ENCODE data around the gene TEX14. TPM values are rescaled to one million over a fixed set of nuclear protein-coding genes. Genes with fewer than 3 reads are reported as not detected.
A peak's percentile ranks its signal among the peaks of the same experiment; 100 is the strongest.
"Not testable (repeated sequence)": the region's sequence is repeated elsewhere in the genome, so short reads cannot be mapped to it uniquely, and the experiment has no call there.

TEX14 gene
- polyA plus RNA-seq, 1 donor (not counting 4 experiments of a cell fraction or from before 2014, with no cell fraction given) = 0.16 TPM

DNA sequence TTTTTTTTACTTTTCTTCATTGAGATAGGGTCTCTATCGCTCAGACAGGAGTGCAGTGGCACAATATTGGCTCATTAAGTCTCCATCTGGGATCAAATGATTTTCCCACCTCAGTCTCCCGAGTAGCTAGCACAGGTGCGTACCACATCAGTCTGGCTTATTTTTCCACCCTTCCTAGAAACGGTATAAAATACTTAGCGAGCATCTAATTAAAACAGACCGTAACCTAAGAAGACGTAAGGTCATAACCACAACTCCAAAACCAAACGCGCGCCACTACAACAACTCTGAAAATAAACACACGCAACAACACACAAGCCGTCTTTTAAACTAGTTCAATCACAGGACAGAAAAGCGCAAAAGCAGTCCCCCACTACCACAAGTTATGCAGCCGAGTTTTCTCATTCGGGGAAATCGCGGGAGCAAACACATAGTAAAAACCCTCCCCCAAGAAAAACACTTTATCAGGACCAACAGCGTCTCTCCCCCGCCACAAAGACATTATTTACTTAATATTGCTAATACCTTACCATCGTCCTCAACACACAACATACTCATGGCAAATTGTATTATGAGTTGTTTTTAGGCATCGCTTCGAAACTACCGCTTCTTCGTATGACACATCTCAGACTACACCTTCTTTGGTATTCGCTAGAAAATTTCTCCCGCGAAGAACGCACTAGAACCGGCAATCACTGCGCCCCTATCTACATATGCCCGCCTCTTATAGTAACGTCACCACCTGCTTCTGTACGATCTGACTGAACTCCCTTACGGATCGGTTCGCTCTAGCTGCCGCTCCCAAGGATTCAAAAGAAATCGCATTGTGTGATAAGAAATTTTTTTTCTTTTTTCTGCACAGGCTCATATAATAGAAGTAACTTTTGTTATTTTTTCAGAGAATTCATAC, 32.8 kb downstream of the TEX14 start:
- H3K4me1 ChIP-seq (ENCODE audit: control insufficient read depth, extremely low read depth, insufficient read depth, low read length) = peaks cover 6% of the 10 kb centered on the region
- H3K27ac ChIP-seq (ENCODE audit: control insufficient read depth, insufficient read depth, low read length) = peak overlapping the region; percentile 99
- no peaks in the 10 kb centered on the region for H3K36me3 ChIP-seq (ENCODE audit: control insufficient read depth in 2 of 2, extremely low read depth in 1 of 2, insufficient read depth in 2 of 2, low read length in 2 of 2)
- DNase-seq (ENCODE audit: low read depth, low spot score) (peak; percentile 91), FAIRE-seq (peak; percentile 53)
- H2AFZ ChIP-seq (ENCODE audit: control insufficient read depth, low read length) = peak overlapping the region; percentile 87
- peak overlapping the region; percentile 95 for H3K9ac ChIP-seq (ENCODE audit: control insufficient read depth, extremely low read depth, insufficient read depth, low read length)
- H3K79me2 ChIP-seq (ENCODE audit: control insufficient read depth, insufficient read depth, low read length) = no peaks in the 10 kb centered on the region
- peaks cover 3% of the 10 kb centered on the region for H3K27me3 ChIP-seq (ENCODE audit: control insufficient read depth, extremely low read depth, insufficient read depth, low read length)
- dilution Hi-C loops (cut with MboI; ENCODE audit: extremely low pct_ligation_motif_present, low sequenced_read_pairs) = no loop called here
- peak overlapping the region; percentile 76 for H3K4me2 ChIP-seq (ENCODE audit: control insufficient read depth, extremely low read depth, insufficient read depth, low read depth, low read length)
- TF ChIP-seq EZH2 (IDR thresholded peaks at IDR 0.05; ENCODE audit: low read length) = no peak
- TF ChIP-seq, protein P1, sequence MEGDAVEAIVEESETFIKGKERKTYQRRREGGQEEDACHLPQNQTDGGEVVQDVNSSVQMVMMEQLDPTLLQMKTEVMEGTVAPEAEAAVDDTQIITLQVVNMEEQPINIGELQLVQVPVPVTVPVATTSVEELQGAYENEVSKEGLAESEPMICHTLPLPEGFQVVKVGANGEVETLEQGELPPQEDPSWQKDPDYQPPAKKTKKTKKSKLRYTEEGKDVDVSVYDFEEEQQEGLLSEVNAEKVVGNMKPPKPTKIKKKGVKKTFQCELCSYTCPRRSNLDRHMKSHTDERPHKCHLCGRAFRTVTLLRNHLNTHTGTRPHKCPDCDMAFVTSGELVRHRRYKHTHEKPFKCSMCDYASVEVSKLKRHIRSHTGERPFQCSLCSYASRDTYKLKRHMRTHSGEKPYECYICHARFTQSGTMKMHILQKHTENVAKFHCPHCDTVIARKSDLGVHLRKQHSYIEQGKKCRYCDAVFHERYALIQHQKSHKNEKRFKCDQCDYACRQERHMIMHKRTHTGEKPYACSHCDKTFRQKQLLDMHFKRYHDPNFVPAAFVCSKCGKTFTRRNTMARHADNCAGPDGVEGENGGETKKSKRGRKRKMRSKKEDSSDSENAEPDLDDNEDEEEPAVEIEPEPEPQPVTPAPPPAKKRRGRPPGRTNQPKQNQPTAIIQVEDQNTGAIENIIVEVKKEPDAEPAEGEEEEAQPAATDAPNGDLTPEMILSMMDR (optimal IDR thresholded peaks at IDR 0.05 in 1 of 3, IDR thresholded peaks at IDR 0.05 in 1 of 3, conservative IDR thresholded peaks at IDR 0.05 in 1 of 3; ENCODE audit: extremely low read depth in 1 of 3, insufficient read depth in 2 of 3, low read length in 3 of 3) = no peak
- no peaks in the 10 kb centered on the region for H3K9me3 ChIP-seq (ENCODE audit: control insufficient read depth, low read depth, low read length)
- H3K9me1 ChIP-seq (ENCODE audit: control insufficient read depth, extremely low read depth, insufficient read depth, low read length) = no peaks in the 10 kb centered on the region
- H3K4me3 ChIP-seq (ENCODE audit: control insufficient read depth in 2 of 3, extremely low read depth in 1 of 3, insufficient read depth in 2 of 3, low read depth in 1 of 3, low read length in 3 of 3) = peak overlapping the region; percentile 10 to 64 (median 39)
- H4K20me1 ChIP-seq (ENCODE audit: control insufficient read depth, extremely low read depth, insufficient read depth, low read length) = no peaks in the 10 kb centered on the region

DNA sequence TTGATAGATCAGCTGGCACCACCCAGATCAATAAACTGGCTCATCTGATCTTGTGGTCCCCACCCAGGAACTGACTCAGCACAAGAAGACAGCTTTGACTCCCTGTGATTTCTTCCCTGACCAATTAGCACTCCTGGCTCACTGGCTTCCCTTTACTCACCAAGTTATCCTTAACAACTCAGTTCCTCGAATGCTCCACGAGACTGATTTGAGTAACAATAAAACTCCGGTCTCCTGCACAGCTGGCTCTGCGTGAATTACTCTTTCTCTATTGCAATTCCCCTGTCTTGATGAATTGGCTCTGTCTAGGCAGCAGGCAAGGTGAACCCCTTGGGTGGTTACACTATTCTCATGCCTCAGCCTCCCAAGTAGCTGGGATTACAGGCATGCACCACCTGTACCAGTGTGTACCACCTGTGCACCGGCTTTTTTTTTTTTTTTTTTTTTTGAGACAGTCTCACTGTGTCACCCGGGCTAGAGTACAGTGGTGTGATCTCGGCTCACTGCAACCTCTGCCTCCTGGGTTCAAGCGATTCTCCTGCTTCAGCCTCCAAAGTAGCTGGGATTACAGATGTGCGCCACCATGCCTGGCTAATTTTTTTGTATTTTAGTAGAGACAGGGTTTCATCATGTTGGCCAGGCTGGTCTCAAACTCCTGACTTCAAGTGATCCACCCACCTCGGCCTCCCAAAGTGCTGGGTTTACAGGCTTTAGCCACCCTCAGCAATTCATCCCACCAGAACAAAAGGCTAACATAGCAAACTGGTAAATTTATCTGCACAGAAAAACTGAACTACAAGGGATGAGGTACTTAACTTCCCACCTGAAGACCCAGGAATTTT, 33.7 kb downstream of the TEX14 start:
- H3K79me2 ChIP-seq (ENCODE audit: control insufficient read depth, insufficient read depth, low read length); H2AFZ ChIP-seq (ENCODE audit: control insufficient read depth, low read length); dilution Hi-C loops (cut with MboI; ENCODE audit: extremely low pct_ligation_motif_present, low sequenced_read_pairs); H3K27me3 ChIP-seq (ENCODE audit: control insufficient read depth, extremely low read depth, insufficient read depth, low read length); H3K9ac ChIP-seq (ENCODE audit: control insufficient read depth, extremely low read depth, insufficient read depth, low read length); H3K36me3 ChIP-seq (ENCODE audit: control insufficient read depth in 2 of 2, extremely low read depth in 1 of 2, insufficient read depth in 2 of 2, low read length in 2 of 2); H3K4me1 ChIP-seq (ENCODE audit: control insufficient read depth, extremely low read depth, insufficient read depth, low read length); FAIRE-seq; H3K9me1 ChIP-seq (ENCODE audit: control insufficient read depth, extremely low read depth, insufficient read depth, low read length); H3K4me3 ChIP-seq (ENCODE audit: control insufficient read depth in 2 of 3, extremely low read depth in 1 of 3, insufficient read depth in 2 of 3, low read depth in 1 of 3, low read length in 3 of 3); DNase-seq (ENCODE audit: low read depth, low spot score); H3K27ac ChIP-seq (ENCODE audit: control insufficient read depth, insufficient read depth, low read length); H3K9me3 ChIP-seq (ENCODE audit: control insufficient read depth, low read depth, low read length); H4K20me1 ChIP-seq (ENCODE audit: control insufficient read depth, extremely low read depth, insufficient read depth, low read length): not testable (repeated sequence)
- peak overlapping the region; percentile 76 for H3K4me2 ChIP-seq (ENCODE audit: control insufficient read depth, extremely low read depth, insufficient read depth, low read depth, low read length)

Measured in keratinocyte (primary cell).